HepG2 (cell line): ENCODE results near the gene PDGFA. TPM values are rescaled to one million over a fixed set of nuclear protein-coding genes. Genes with fewer than 3 reads are reported as not detected.
A peak's percentile ranks its signal among the peaks of the same experiment; 100 is the strongest.

Source experiments
- ADNP ChIP-seq: sonication (generic); formaldehyde crosslinking; IDR thresholded peaks from 2 replicates; pipeline ENCODE4 v1.4.0; 2020; ENCODE audit warnings: missing genetic modification reagents
- ARNTL ChIP-seq: sonication (generic); formaldehyde crosslinking; IDR thresholded peaks from 2 replicates; pipeline ENCODE4 v1.4.0; 2020; ENCODE audit warnings: mild to moderate bottlenecking, missing genetic modification reagents
- CERS6 ChIP-seq: sonication (generic); formaldehyde crosslinking; IDR thresholded peaks from 2 replicates; pipeline ENCODE4 v1.5.0; 2020; ENCODE audit warnings: missing genetic modification reagents
- EEA1 ChIP-seq: sonication (generic); formaldehyde crosslinking; IDR thresholded peaks from 2 replicates; pipeline ENCODE4 v1.5.1; 2020; ENCODE audit warnings: mild to moderate bottlenecking, missing genetic modification reagents, borderline replicate concordance
- FLYWCH1 ChIP-seq: sonication (generic); formaldehyde crosslinking; IDR thresholded peaks from 2 replicates; pipeline ENCODE4 v1.8.1; 2023; ENCODE audit warnings: mild to moderate bottlenecking, missing genetic modification reagents
- FOXJ3 ChIP-seq: sonication (generic); formaldehyde crosslinking; IDR thresholded peaks from 2 replicates; pipeline ENCODE4 v1.4.0; 2020; ENCODE audit warnings: missing genetic modification reagents, mild to moderate bottlenecking, borderline replicate concordance
- GABPB1 ChIP-seq: IDR thresholded peaks from 2 replicates; pipeline ENCODE4 v1.6.1; 2016; ENCODE audit warnings: mild to moderate bottlenecking, missing genetic modification reagents, moderate library complexity, missing compliant biosample characterization
- HNRNPK ChIP-seq: fragments of 200-400 bp; formaldehyde crosslinking; IDR thresholded peaks from 2 replicates; pipeline ENCODE4 v1.6.1; 2018; ENCODE audit warnings: low read length, low read depth, moderate library complexity, mild to moderate bottlenecking; ENCODE audit not compliant: poor library complexity, severe bottlenecking
- KAT8 ChIP-seq: IDR thresholded peaks from 2 replicates; pipeline ENCODE4 v1.6.1; 2016; ENCODE audit warnings: missing genetic modification reagents, missing compliant biosample characterization
- MED1 ChIP-seq: sonication (generic); formaldehyde crosslinking; IDR thresholded peaks from 2 replicates; pipeline ENCODE4 v1.4.0; 2020; ENCODE audit warnings: missing genetic modification reagents
- MTA3 ChIP-seq: sonication (generic); formaldehyde crosslinking; IDR thresholded peaks from 2 replicates; pipeline ENCODE4 v1.4.0; 2020; ENCODE audit warnings: missing genetic modification reagents
- PHB2 ChIP-seq: fragments of 450-650 bp; IDR thresholded peaks from 2 replicates; pipeline ENCODE4 v1.6.1; 2018; ENCODE audit not compliant: partially characterized antibody
- POGK ChIP-seq: sonication (generic); formaldehyde crosslinking; conservative IDR thresholded peaks from 2 replicates; pipeline ENCODE4 v1.8.0; 2022; ENCODE audit warnings: mild to moderate bottlenecking, moderate library complexity, missing genetic modification reagents
- SIN3A ChIP-seq: IDR thresholded peaks from 2 replicates; pipeline ENCODE4 v1.6.1; 2011; ENCODE audit warnings: low read depth, mild to moderate bottlenecking, control low read depth, low read length, borderline replicate concordance
- TFDP1 ChIP-seq: IDR thresholded peaks from 2 replicates; pipeline ENCODE4 v1.6.1; 2016; ENCODE audit warnings: missing compliant biosample characterization, missing genetic modification reagents, borderline replicate concordance
- YY1 ChIP-seq: IDR thresholded peaks from 2 replicates; pipeline ENCODE4 v1.6.1; 2011; ENCODE audit warnings: low read length, low read depth, moderate library complexity, mild to moderate bottlenecking; ENCODE audit not compliant: insufficient read depth, insufficient replicate concordance
- ZNF136 ChIP-seq: sonication (generic); formaldehyde crosslinking; IDR thresholded peaks from 2 replicates; pipeline ENCODE4 v1.8.1; 2022; ENCODE audit warnings: low read depth, mild to moderate bottlenecking, moderate library complexity, missing genetic modification reagents
- ZNF281 ChIP-seq: sonication (generic); formaldehyde crosslinking; IDR thresholded peaks from 2 replicates; pipeline ENCODE4 v1.4.0; 2020; ENCODE audit warnings: missing genetic modification reagents, borderline replicate concordance
- ZNF580 ChIP-seq: IDR thresholded peaks from 2 replicates; pipeline ENCODE4 v1.6.1; 2016; ENCODE audit warnings: low read depth, borderline replicate concordance
- ZNF644 ChIP-seq: IDR thresholded peaks from 2 replicates; pipeline ENCODE4 v1.6.1; 2016; ENCODE audit warnings: low read depth
- ZSCAN22 ChIP-seq: sonication (generic); formaldehyde crosslinking; IDR thresholded peaks from 2 replicates; pipeline ENCODE4 v1.4.0; 2020; ENCODE audit warnings: mild to moderate bottlenecking, missing genetic modification reagents
- polyA plus RNA-seq, 8 experiments: library from polyadenylated mRNA; depleted of rRNA in 3 of 8; stranded (reverse) in 7 of 8; unstranded in 1 of 8; fragments of >200 nt; fragmentation: Illumina TruSeq in 4 of 8; extraction: Trizol in 4 of 8; gene quantifications; 2 replicates each; pipeline versions ENCODE4 v1.2.1 to v1.2.3, GENCODE V29; 2011 to 2016; ENCODE audit warnings: low read depth in 4 of 8, missing spikeins in 1 of 8, mixed read lengths in 1 of 8; ENCODE audit not compliant: insufficient read depth in 1 of 8
- total RNA-seq, 5 experiments: library from RNA; depleted of rRNA; stranded (reverse); fragments of >200 nt; fragmentation: Illumina TruSeq; extraction: Trizol; gene quantifications; 2 replicates each; pipeline ENCODE4 v1.2.3, GENCODE V29; 2016; ENCODE audit warnings: low read depth in 1 of 5

PDGFA gene
- total and polyA plus RNA-seq, 2 of the 13 experiments (the other 11 are each of a cell fraction or from before 2014, with no cell fraction given): 1.5 to 3.4 TPM

GRCh38 chr7:464454-465401 lies 54.9 kb downstream of the PDGFA start (continued):
- TF ChIP-seq POGK: no peak
- TF ChIP-seq MED1 (CRISPR knock-in tag): no peak
- TF ChIP-seq SIN3A: no peak
- TF ChIP-seq HNRNPK: no peak
- no peak for TF ChIP-seq ZNF580 (CRISPR knock-in tag)
- no peak for TF ChIP-seq ARNTL
- TF ChIP-seq MTA3 (CRISPR knock-in tag): no peak
- TF ChIP-seq PHB2: no peak
- no peak for TF ChIP-seq KAT8 (CRISPR knock-in tag)
- TF ChIP-seq CERS6 (CRISPR knock-in tag): no peak
- TF ChIP-seq EEA1 (CRISPR knock-in tag): no peak
- no peak for TF ChIP-seq FLYWCH1 (CRISPR knock-in tag)
- TF ChIP-seq TFDP1: no peak
- no peak for TF ChIP-seq ZNF644 (CRISPR knock-in tag)
- TF ChIP-seq ADNP (CRISPR knock-in tag): no peak
- no peak for TF ChIP-seq FOXJ3 (CRISPR knock-in tag)
- no peak for TF ChIP-seq ZSCAN22 (CRISPR knock-in tag)
- no peak for TF ChIP-seq ZNF136 (CRISPR knock-in tag)
- TF ChIP-seq GABPB1: peak; percentile 20; the same call in 1 of the 2 replicates
- no peak for TF ChIP-seq ZNF281
- no peak for TF ChIP-seq YY1
